Mesenchymal stem cell (in vitro differentiated cells and primary cell): ENCODE results near the gene AKR1D1.

Experiments used
- DNase-seq: peaks from one replicate; pipeline ENCODE4 v3.0.0-alpha.2; 2013
- H2AFZ ChIP-seq: one replicate; pipeline ENCODE4 v1.6.1; 2013; ENCODE audit warnings: low read depth, mild to moderate bottlenecking, control low read depth, inconsistent platforms, low read length, moderate library complexity
- H2AK5ac ChIP-seq: 2 replicates; pipeline ENCODE4 v1.6.1; 2013; ENCODE audit warnings: low read length, moderate library complexity, mild to moderate bottlenecking, inconsistent platforms; ENCODE audit not compliant: severe bottlenecking
- H2BK120ac ChIP-seq: one replicate; pipeline ENCODE4 v1.6.1; 2013; ENCODE audit warnings: low read depth, mild to moderate bottlenecking, inconsistent platforms, low read length, moderate library complexity
- H2BK12ac ChIP-seq, 2 experiments: one replicate each; pipeline ENCODE4 v1.6.1; 2013; ENCODE audit warnings: inconsistent platforms in 2 of 2, low read length in 2 of 2, mild to moderate bottlenecking in 2 of 2, moderate library complexity in 2 of 2, control low read depth in 1 of 2
- H2BK15ac ChIP-seq: one replicate; pipeline ENCODE4 v1.6.1; 2013; ENCODE audit warnings: mild to moderate bottlenecking, low read depth, inconsistent platforms; ENCODE audit not compliant: poor library complexity, severe bottlenecking
- H2BK5ac ChIP-seq: 2 replicates; pipeline ENCODE4 v1.6.1; 2013; ENCODE audit warnings: low read depth, mild to moderate bottlenecking, low read length, control low read depth, inconsistent platforms; ENCODE audit not compliant: poor library complexity, severe bottlenecking
- H3K14ac ChIP-seq, 2 experiments: one replicate each; pipeline ENCODE4 v1.6.1; 2013; ENCODE audit warnings: inconsistent platforms in 2 of 2, low read length in 2 of 2, control low read depth in 1 of 2, mild to moderate bottlenecking in 1 of 2, moderate library complexity in 1 of 2
- H3K18ac ChIP-seq, 2 experiments: one replicate each; pipeline ENCODE4 v1.6.1; 2013; ENCODE audit warnings: inconsistent platforms in 2 of 2, low read length in 2 of 2, control low read depth in 1 of 2, low read depth in 1 of 2, mild to moderate bottlenecking in 1 of 2
- H3K23ac ChIP-seq, 2 experiments: one replicate each; pipeline ENCODE4 v1.6.1; 2013; ENCODE audit warnings: inconsistent platforms in 2 of 2, low read length in 2 of 2, mild to moderate bottlenecking in 2 of 2, moderate library complexity in 2 of 2, control low read depth in 1 of 2
- H3K27ac ChIP-seq: 2 replicates; pipeline ENCODE4 v1.5.1; 2013; ENCODE audit warnings: mild to moderate bottlenecking, moderate library complexity, low read length, control low read depth, inconsistent platforms; ENCODE audit not compliant: poor library complexity, severe bottlenecking
- H3K27me3 ChIP-seq, 2 experiments: 2 replicates each; pipeline versions ENCODE4 v1.6.1 to v1.7.0; 2013; ENCODE audit warnings: low read length in 2 of 2, mild to moderate bottlenecking in 2 of 2, moderate library complexity in 2 of 2, control low read depth in 1 of 2, inconsistent platforms in 1 of 2; ENCODE audit not compliant: control insufficient read depth in 1 of 2, insufficient read depth in 1 of 2
- H3K36me3 ChIP-seq, 2 experiments: 2 replicates each; pipeline versions ENCODE4 v1.6.1 to v1.7.0; 2013; ENCODE audit warnings: low read length in 2 of 2, control low read depth in 1 of 2, inconsistent platforms in 1 of 2, low read depth in 1 of 2, mild to moderate bottlenecking in 1 of 2; ENCODE audit not compliant: insufficient read depth in 2 of 2, control insufficient read depth in 1 of 2
- H3K4ac ChIP-seq, 2 experiments: one replicate each; pipeline ENCODE4 v1.6.1; 2013; ENCODE audit warnings: inconsistent platforms in 2 of 2, low read length in 2 of 2, mild to moderate bottlenecking in 2 of 2, moderate library complexity in 2 of 2, control low read depth in 1 of 2, low read depth in 1 of 2
- H3K4me1 ChIP-seq: 2 replicates; pipeline ENCODE4 v1.6.1; 2013; ENCODE audit warnings: low read depth, low read length, control low read depth; ENCODE audit not compliant: control insufficient read depth, insufficient read depth
- H3K4me2 ChIP-seq: 2 replicates; pipeline ENCODE4 v1.6.1; 2013; ENCODE audit warnings: low read length, mild to moderate bottlenecking, inconsistent platforms; ENCODE audit not compliant: poor library complexity, severe bottlenecking
- H3K4me3 ChIP-seq, 2 experiments: 2 replicates each; pipeline versions ENCODE4 v1.5.1 to v1.7.0; 2013; ENCODE audit warnings: low read length in 2 of 2, mild to moderate bottlenecking in 2 of 2, control low read depth in 1 of 2, low read depth in 1 of 2; ENCODE audit not compliant: insufficient read depth in 1 of 2
- H3K79me1 ChIP-seq: replicated peaks from 2 replicates; pipeline ENCODE4 v1.6.1; 2013; ENCODE audit warnings: mild to moderate bottlenecking, control low read depth, low read length, inconsistent platforms; ENCODE audit not compliant: poor library complexity, severe bottlenecking
- H3K9ac ChIP-seq: 2 replicates; pipeline ENCODE4 v1.7.0; 2013; ENCODE audit warnings: mild to moderate bottlenecking, low read length, moderate library complexity
- H3K9me3 ChIP-seq: 2 replicates; pipeline ENCODE4 v1.7.0; 2013; ENCODE audit warnings: mild to moderate bottlenecking, low read length; ENCODE audit not compliant: control insufficient read depth
- H4K8ac ChIP-seq: one replicate; pipeline ENCODE4 v1.6.1; 2013; ENCODE audit warnings: inconsistent platforms, mild to moderate bottlenecking, low read length, moderate library complexity
- H4K91ac ChIP-seq: one replicate; pipeline ENCODE4 v1.6.1; 2013; ENCODE audit warnings: mild to moderate bottlenecking, low read length, inconsistent platforms
- WGBS: methylation state at CpG from one replicate; pipeline ENCODE4 v1.1.7; 2013; ENCODE audit warnings: mixed read lengths; 5-methylcytosine and 5-hydroxymethylcytosine counted together

Gene AKR1D1

DNA sequence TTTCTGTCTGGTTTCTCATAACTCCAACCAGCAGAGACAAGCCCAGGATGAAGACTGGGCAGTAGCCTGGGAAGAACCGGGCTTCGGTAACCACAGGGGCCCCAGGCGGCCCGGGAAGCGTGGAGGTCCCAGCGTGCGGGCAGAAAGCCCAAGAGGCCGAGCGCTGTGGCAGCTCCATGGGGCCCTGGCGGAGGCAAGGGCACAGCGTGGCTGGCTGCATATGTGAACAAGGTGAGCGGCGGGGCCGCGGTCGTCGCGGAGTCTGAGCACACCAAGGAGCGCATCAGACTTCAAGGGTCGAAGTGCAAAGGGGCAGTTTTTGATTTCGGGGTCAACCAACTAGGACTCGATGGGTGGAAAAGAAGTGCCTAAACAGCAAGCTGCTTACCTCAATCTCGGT is 45.9 kb downstream of the AKR1D1 start:
- WGBS, result 97% methylated on average over 23 of the region's 23 CpGs

DNA sequence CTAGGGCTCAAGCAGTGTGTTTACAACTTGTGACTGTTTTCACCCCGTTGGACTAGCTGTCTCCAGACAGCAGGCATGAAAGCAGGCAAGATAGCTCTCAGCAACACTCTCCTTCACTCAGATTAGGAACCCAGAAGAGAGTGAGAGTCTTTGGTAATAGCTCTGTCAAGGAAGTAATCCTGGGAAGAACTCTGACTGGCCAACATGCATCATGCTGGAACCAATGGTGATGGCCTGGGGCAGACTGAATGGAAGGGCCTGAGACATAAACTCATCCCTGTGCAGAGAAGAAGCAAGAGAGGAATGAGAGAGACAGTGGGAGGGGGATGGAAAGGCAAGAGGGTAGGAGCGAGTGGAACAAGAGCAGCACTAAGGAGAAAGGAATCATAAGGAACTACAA is 48.9 kb downstream of the AKR1D1 start:
- Histone ChIP-seq H2BK120ac (peak overlapping the region; percentile 21), H3K4ac (no peak overlapping the region), H2BK15ac (no peak overlapping the region), H2BK5ac (no peak overlapping the region), H2BK12ac (peak overlapping the region in 1 of 2 experiments; percentile 4), H3K23ac (no peak overlapping the region), H3K14ac (no peak overlapping the region), H3K79me1 (no peaks in the 10 kb centered on the region), H3K4me1 (peaks cover 2% of the 10 kb centered on the region), H2AFZ (no peak overlapping the region), H3K9ac (no peak overlapping the region), H3K36me3 (no peaks in the 10 kb centered on the region), H4K8ac (peak overlapping the region; percentile 5), H3K27ac (peak overlapping the region; percentile 87), H2AK5ac (peak overlapping the region; percentile 43), H3K27me3 (no peaks in the 10 kb centered on the region), H3K18ac (no peak overlapping the region), H4K91ac (no peak overlapping the region), H3K4me2 (no peak overlapping the region), H3K4me3 (no peak overlapping the region), H3K9me3 (no peaks in the 10 kb centered on the region)
- 25% methylated on average over 1 of the region's 2 CpGs for WGBS
- peak; percentile 52 for DNase-seq

More for the DNA sequence above, 45.9 kb downstream of the AKR1D1 start:
- Histone ChIP-seq H2AFZ (no peak overlapping the region), H3K79me1 (no peaks in the 10 kb centered on the region), H3K4ac (no peak overlapping the region), H3K14ac (no peak overlapping the region), H3K4me2 (no peak overlapping the region), H2BK12ac (no peak overlapping the region), H3K27ac (no peak overlapping the region), H3K18ac (no peak overlapping the region), H4K91ac (no peak overlapping the region), H4K8ac (no peak overlapping the region), H2BK5ac (no peak overlapping the region), H2AK5ac (no peak overlapping the region), H3K9ac (no peak overlapping the region), H3K23ac (no peak overlapping the region), H3K27me3 (no peaks in the 10 kb centered on the region), H3K36me3 (no peaks in the 10 kb centered on the region), H3K4me1 (peaks cover 2% of the 10 kb centered on the region), H3K9me3 (no peaks in the 10 kb centered on the region), H2BK15ac (no peak overlapping the region), H2BK120ac (no peak overlapping the region), H3K4me3 (no peak overlapping the region)
- no peak for DNase-seq

DNA sequence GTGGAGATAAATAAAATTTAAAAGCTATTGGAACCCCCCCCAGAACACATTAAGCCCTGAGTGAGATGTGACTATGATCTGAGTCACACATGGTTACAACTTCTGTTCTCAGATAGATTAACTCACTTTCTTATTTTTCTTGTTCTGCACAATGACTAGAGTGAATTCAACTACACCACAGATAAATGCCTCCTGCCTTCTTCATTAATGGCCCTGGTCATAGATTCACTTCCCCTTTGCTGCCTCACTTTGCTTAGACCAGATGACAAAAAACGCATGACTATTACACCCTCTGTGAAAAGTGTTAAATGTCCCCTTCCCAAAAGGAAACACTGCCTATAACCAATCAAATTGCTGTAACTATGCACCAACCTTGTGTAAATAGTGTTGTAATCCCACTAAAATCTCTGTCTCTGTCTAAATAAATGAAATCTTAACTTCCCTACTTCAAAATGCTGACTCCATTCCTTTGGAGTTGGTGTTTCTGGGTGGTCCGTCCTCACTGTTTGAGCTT is 49.4 kb downstream of the AKR1D1 start:
- Histone ChIP-seq H3K18ac (no peak overlapping the region), H3K27ac (peak overlapping the region; percentile 87)
- WGBS, result 25% methylated on average over 1 of the region's 2 CpGs

DNA sequence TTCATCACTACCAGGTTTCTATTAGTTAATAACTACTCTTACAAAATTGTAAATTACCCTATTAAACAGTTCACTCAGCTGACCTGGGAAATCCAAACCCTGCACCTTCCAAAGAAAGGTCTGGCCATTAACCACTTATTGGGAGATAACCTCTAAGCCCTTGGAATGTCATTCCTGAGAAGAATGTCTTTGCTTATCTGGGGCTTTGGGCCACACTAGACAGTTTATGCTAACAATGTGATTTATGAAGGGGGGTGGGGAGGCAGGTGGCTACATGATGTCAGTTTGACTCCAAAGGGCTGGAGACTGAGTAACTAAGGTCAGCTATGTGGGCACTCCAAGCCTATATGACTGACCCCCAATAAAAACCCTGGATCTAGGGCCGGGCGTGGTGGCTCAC is 50.7 kb downstream of the AKR1D1 start:
- Histone ChIP-seq H2AK5ac (peak overlapping the region; percentile 63), H3K4me3 (no peak overlapping the region), H3K4ac (no peak overlapping the region), H3K14ac (no peak overlapping the region), H4K91ac (no peak overlapping the region), H3K23ac (no peak overlapping the region), H2BK120ac (no peak overlapping the region), H3K27me3 (no peaks in the 10 kb centered on the region), H2BK15ac (no peak overlapping the region), H3K36me3 (no peaks in the 10 kb centered on the region), H4K8ac (no peak overlapping the region), H3K4me2 (no peak overlapping the region), H3K4me1 (peaks cover 2% of the 10 kb centered on the region), H3K18ac (no peak overlapping the region), H3K79me1 (no peaks in the 10 kb centered on the region), H3K9ac (no peak overlapping the region), H2AFZ (no peak overlapping the region), H3K27ac (peak overlapping the region; percentile 53), H3K9me3 (no peaks in the 10 kb centered on the region), H2BK5ac (peak overlapping the region; percentile 24), H2BK12ac (no peak overlapping the region)
- WGBS, result 82% methylated on average over 2 of the region's 2 CpGs
- no peak for DNase-seq

More for the DNA sequence above, 49.4 kb downstream of the AKR1D1 start:
- H3K36me3 ChIP-seq, result no peaks in the 10 kb centered on the region
- H2BK12ac ChIP-seq, result no peak overlapping the region
- H3K4ac ChIP-seq, result no peak overlapping the region
- no peak overlapping the region for H3K4me3 ChIP-seq
- peak overlapping the region; percentile 27 for H3K9ac ChIP-seq
- H2BK120ac ChIP-seq, result no peak overlapping the region
- H2AFZ ChIP-seq, result no peak overlapping the region
- no peak overlapping the region for H3K14ac ChIP-seq
- no peak overlapping the region for H4K91ac ChIP-seq
- no peak overlapping the region for H3K23ac ChIP-seq
- no peaks in the 10 kb centered on the region for H3K79me1 ChIP-seq
- peaks cover 2% of the 10 kb centered on the region for H3K4me1 ChIP-seq
- DNase-seq, result peak; percentile 52
- H2BK5ac ChIP-seq, result no peak overlapping the region
- H3K9me3 ChIP-seq, result no peaks in the 10 kb centered on the region
- no peak overlapping the region for H2AK5ac ChIP-seq
- no peaks in the 10 kb centered on the region for H3K27me3 ChIP-seq
- H4K8ac ChIP-seq, result no peak overlapping the region
- H3K4me2 ChIP-seq, result no peak overlapping the region
- H2BK15ac ChIP-seq, result no peak overlapping the region
